Hepatocyte (in vitro differentiated cells): ENCODE data around the gene PDCL3.

Experiments used
- EZH2 ChIP-seq: fragments of 200-600 bp; sonication (generic); IDR thresholded peaks from 2 replicates; pipeline ENCODE4 v1.6.1; 2016; ENCODE audit warnings: antibody characterized with exemption, mild to moderate bottlenecking, borderline replicate concordance
- EZH2phosphoT487 ChIP-seq: fragments of 200-600 bp; sonication (generic); IDR thresholded peaks from one replicate; pipeline ENCODE4 v1.6.1; 2018; ENCODE audit warnings: antibody characterized with exemption, mild to moderate bottlenecking, low read depth, moderate library complexity; ENCODE audit not compliant: unreplicated experiment, severe bottlenecking

DNA sequence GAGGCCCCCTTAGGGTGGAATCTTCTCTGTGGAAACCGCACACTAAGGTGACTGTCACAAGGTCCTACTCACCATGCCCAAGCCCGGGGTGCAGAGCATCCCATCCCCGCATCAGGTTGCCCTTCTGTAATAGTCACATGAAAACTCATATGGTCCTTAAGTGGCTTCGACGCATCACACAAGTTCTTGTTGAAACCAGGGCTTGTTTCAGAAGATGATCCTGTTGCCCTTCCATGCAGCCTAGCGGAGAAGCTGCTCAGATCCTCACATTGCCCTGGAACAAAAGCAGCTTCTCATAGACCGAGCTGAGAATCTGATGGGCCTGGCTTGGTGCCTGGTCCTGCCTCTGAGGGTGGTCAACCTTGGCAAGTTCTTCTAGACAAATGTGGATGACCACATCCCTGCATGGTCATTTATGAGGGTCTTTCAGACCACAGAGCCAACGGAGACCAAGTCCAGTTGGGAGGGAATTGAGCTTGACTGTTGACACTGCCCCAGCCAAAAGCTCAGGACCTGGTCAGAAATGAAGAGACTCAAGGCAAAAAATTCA lies 54.1 kb downstream of the PDCL3 start:
- TF ChIP-seq EZH2 (no peak), EZH2phosphoT487 (no peak)
